Endothelial cell of umbilical vein (primary cell): ENCODE results near the gene GPR137C. TPM values are rescaled to one million over a fixed set of nuclear protein-coding genes. Genes with fewer than 3 reads are reported as not detected.

Experiments
- BruUV-seq: library from RNA; stranded (reverse); fragments of 400-500 nt; replicated peaks from 2 replicates; lab custom pipeline; 2021; lab: Mats Ljungman, UMichigan
- CTCF ChIA-PET: fragments of 300-600, 350-600 bp; sonication (Branson Sonifier 250); formaldehyde crosslinking; loops from one replicate; lab custom pipeline; 2021; ENCODE audit warnings: antibody characterized with exemption, inconsistent platforms; lab: Charles Lee
- POLR2A ChIA-PET: fragments of 300-600, 350-600 bp; sonication (Branson Sonifier 250); formaldehyde crosslinking; loops from one replicate; lab custom pipeline; 2021; ENCODE audit warnings: antibody characterized with exemption, inconsistent platforms; lab: Charles Lee
- DNase-seq: peaks from one replicate; pipeline ENCODE4 v3.0.0-alpha.2; 2011; ENCODE audit warnings: low read depth, low spot score
- FAIRE-seq: peaks from 2 replicates; lab custom pipeline; 2011; peaks lifted over from hg19 to GRCh38; lab: Jason Lieb, UNC
- H2AFZ ChIP-seq: 2 replicates; pipeline ENCODE4 v1.6.0; 2012; ENCODE audit warnings: low read depth, low read length, control low read depth, inconsistent platforms
- H3K27ac ChIP-seq: 2 replicates; pipeline ENCODE4 v1.5.1; 2011; ENCODE audit warnings: low read depth, mild to moderate bottlenecking, control low read depth, low read length, moderate library complexity; ENCODE audit not compliant: insufficient read depth
- H3K27me3 ChIP-seq, 2 experiments: 2 replicates each; pipeline versions ENCODE4 v1.6.0 to v1.6.1; 2011; ENCODE audit warnings: low read length in 2 of 2, mixed read lengths in 1 of 2; ENCODE audit not compliant: control insufficient read depth in 2 of 2, insufficient read depth in 2 of 2
- H3K36me3 ChIP-seq, 2 experiments: 2 replicates in 1 of 2; 3 replicates in 1 of 2; pipeline ENCODE4 v1.5.1; 2011; ENCODE audit warnings: low read length in 2 of 2, mild to moderate bottlenecking in 1 of 2, moderate library complexity in 1 of 2; ENCODE audit not compliant: control insufficient read depth in 2 of 2, insufficient read depth in 2 of 2; ENCODE audit errors: extremely low read depth in 1 of 2
- H3K4me1 ChIP-seq: 3 replicates; pipeline ENCODE4 v1.5.1; 2011; ENCODE audit warnings: mild to moderate bottlenecking, low read length; ENCODE audit not compliant: control insufficient read depth, insufficient read depth; ENCODE audit errors: extremely low read depth
- H3K4me2 ChIP-seq: 2 replicates; pipeline ENCODE4 v1.6.1; 2011; ENCODE audit warnings: low read length, control low read depth, mixed read lengths; ENCODE audit not compliant: insufficient read depth
- H3K4me3 ChIP-seq, 3 experiments: fragments of 200-600 bp in 1 of 3; sonication (generic), shearing (Covaris generic) in 1 of 3; replicated peaks in 1 of 3; 2 replicates each; pipeline ENCODE4 v1.5.1; 2011 to 2016; ENCODE audit warnings: control low read depth in 3 of 3, low read length in 3 of 3, mild to moderate bottlenecking in 2 of 3, inconsistent platforms in 1 of 3, low read depth in 1 of 3, moderate library complexity in 1 of 3; ENCODE audit not compliant: insufficient read depth in 1 of 3
- H3K79me2 ChIP-seq: 2 replicates; pipeline ENCODE4 v1.6.0; 2012; ENCODE audit warnings: low read length, inconsistent platforms; ENCODE audit not compliant: control insufficient read depth, insufficient read depth
- H3K9ac ChIP-seq: replicated peaks from 2 replicates; pipeline ENCODE3; 2011; ENCODE audit warnings: low read length, control low read depth; ENCODE audit not compliant: insufficient read depth; ENCODE audit errors: extremely low read depth
- H3K9me1 ChIP-seq: replicated peaks from 3 replicates; pipeline ENCODE4 v1.6.0; 2011; ENCODE audit warnings: mild to moderate bottlenecking, low read length; ENCODE audit not compliant: control insufficient read depth, insufficient read depth; ENCODE audit errors: extremely low read depth
- H3K9me3 ChIP-seq: replicated peaks from 2 replicates; pipeline ENCODE4 v1.5.1; 2012; ENCODE audit warnings: low read length, inconsistent platforms; ENCODE audit not compliant: control insufficient read depth, insufficient read depth
- H4K20me1 ChIP-seq: replicated peaks from 2 replicates; pipeline ENCODE3; 2011; ENCODE audit warnings: mild to moderate bottlenecking, low read length; ENCODE audit not compliant: control insufficient read depth, insufficient read depth; ENCODE audit errors: extremely low read depth
- CTCF ChIP-seq, 2 donors: IDR thresholded peaks; 1 replicate in 1 of 2; 2 replicates in 1 of 2; pipeline ENCODE4 v1.5.1; 2011; ENCODE audit warnings: low read length in 2 of 2, mild to moderate bottlenecking in 2 of 2, moderate library complexity in 2 of 2, control low read depth in 1 of 2, inconsistent platforms in 1 of 2, low read depth in 1 of 2; ENCODE audit not compliant: insufficient read depth in 1 of 2; ENCODE audit errors: extremely low read depth in 1 of 2
- EZH2 ChIP-seq: IDR thresholded peaks from 2 replicates; pipeline ENCODE4 v1.6.1; 2012; ENCODE audit warnings: borderline replicate concordance, low read depth, mild to moderate bottlenecking, moderate library complexity, low read length, inconsistent platforms; ENCODE audit not compliant: severe bottlenecking
- FOS ChIP-seq: IDR thresholded peaks from 2 replicates; pipeline ENCODE4 v1.6.1; 2011; ENCODE audit warnings: mild to moderate bottlenecking, low read length, moderate library complexity, borderline replicate concordance; ENCODE audit not compliant: insufficient read depth
- GATA2 ChIP-seq: IDR thresholded peaks from 2 replicates; pipeline ENCODE4 v1.7.0; 2011; ENCODE audit warnings: low read depth, mild to moderate bottlenecking, moderate library complexity, mixed read lengths, low read length; ENCODE audit not compliant: insufficient read length, insufficient read depth
- JUN ChIP-seq: IDR thresholded peaks from 2 replicates; pipeline ENCODE4 v1.6.1; 2011; ENCODE audit warnings: borderline replicate concordance, low read depth; ENCODE audit not compliant: insufficient read length, insufficient read depth
- MAX ChIP-seq: IDR thresholded peaks from 2 replicates; pipeline ENCODE4 v1.6.1; 2011; ENCODE audit not compliant: insufficient read depth, insufficient read length
- MYC ChIP-seq: IDR thresholded peaks from one replicate; pipeline ENCODE4 v1.6.1; 2011; ENCODE audit warnings: mild to moderate bottlenecking, low read depth, low read length
- POLR2A ChIP-seq: IDR thresholded peaks from 2 replicates; pipeline ENCODE4 v1.6.1; 2012; ENCODE audit warnings: low read depth, mild to moderate bottlenecking, control low read depth, low read length
- POLR2AphosphoS5 ChIP-seq: IDR thresholded peaks from 2 replicates; pipeline ENCODE4 v1.6.1; 2012; ENCODE audit warnings: low read depth, mild to moderate bottlenecking, control low read depth, low read length, moderate library complexity; ENCODE audit not compliant: insufficient read depth
- dilution Hi-C: fragments of 300-500 bp; cut with MboI; formaldehyde crosslinking; loops from one replicate; pipeline ENCODE4 v1.15.0; 2019; ENCODE audit warnings: low sequenced_read_pairs; ENCODE audit not compliant: extremely low pct_ligation_motif_present
- intact Hi-C: fragments of 100-400 bp; cut with micrococcal nuclease; formaldehyde crosslinking; loops from one replicate; pipeline ENCODE4 v1.10.0; 2022
- polyA plus RNA-seq, 4 experiments: library from polyadenylated mRNA; depleted of rRNA in 3 of 4; stranded (reverse) in 3 of 4; unstranded in 1 of 4; fragments of >200 nt; gene quantifications; 2 replicates each; pipeline versions ENCODE4 v1.2.1 to v1.2.3, GENCODE V29; 2011 to 2012; ENCODE audit warnings: missing spikeins in 1 of 4
- total RNA-seq: library from RNA; stranded (reverse); gene quantifications from 2 replicates; pipeline ENCODE4 v1.2.3, GENCODE V29; 2021

The GPR137C gene
- total and polyA plus RNA-seq, 2 donors (not counting 3 experiments of a cell fraction or from before 2014, with no cell fraction given): 1.5 to 5.7 TPM

- no peak for FAIRE-seq
Observed at GRCh38 chr14:52546318-52546670, 6.3 kb upstream of the GPR137C start.

More at GRCh38 chr14:52546318-52546670, 6.3 kb upstream of the GPR137C start:
- TF ChIP-seq FOS (no peak), MYC (no peak), JUN (no peak), MAX (no peak), POLR2AphosphoS5 (no peak), POLR2A (no peak), GATA2 (no peak), EZH2 (no peak), CTCF (IDR thresholded peaks at IDR 0.05; ENCODE audit: extremely low read depth in 1 of 2, insufficient read depth in 1 of 2, low read depth in 1 of 2, low read length in 2 of 2) (no peak)
- no peaks in the 10 kb centered on the region for H3K79me2 ChIP-seq
- dilution Hi-C loops (no loop called here), intact Hi-C loops (no loop called here)
- H3K9me1 ChIP-seq: no peaks in the 10 kb centered on the region
- no peaks in the 10 kb centered on the region for H3K36me3 ChIP-seq
- ChIA-PET CTCF (no interaction called here), POLR2A (no interaction called here)
- H3K4me2 ChIP-seq: no peak overlapping the region
- no peaks in the 10 kb centered on the region for H3K9me3 ChIP-seq
- no peak overlapping the region for H3K27ac ChIP-seq
- no peaks in the 10 kb centered on the region for H4K20me1 ChIP-seq
- no peak for DNase-seq
- H3K4me3 ChIP-seq: no peak overlapping the region
- peaks cover under 1% of the 10 kb centered on the region for H3K4me1 ChIP-seq
- H3K27me3 ChIP-seq: no peaks in the 10 kb centered on the region
- no peak overlapping the region for H3K9ac ChIP-seq
- BruUV-seq: no TSS peak
- H2AFZ ChIP-seq: no peak overlapping the region
